Activated gamma-delta T cell treated with Interleukin-2 at 50 U/mL for 16 hours (primary cell): ENCODE results near the gene DUSP3.

ENCODE experiments used
- DNase-seq: peaks from one replicate; pipeline ENCODE4 v3.0.0-alpha.2; 2020

Gene DUSP3

GRCh38 chr17:43723697-43724359 lies 54.9 kb downstream of the DUSP3 start:
- DNase-seq = no peak

- DNase-seq = no peak
Measured at GRCh38 chr17:43722870-43723665, 55.7 kb downstream of the DUSP3 start.

- no peak for DNase-seq
Measured at GRCh38 chr17:43722269-43722619, 56.5 kb downstream of the DUSP3 start.

- no peak for DNase-seq
Measured at GRCh38 chr17:43721537-43722268, 57.1 kb downstream of the DUSP3 start.

- DNase-seq = peak; percentile 67
Measured at GRCh38 chr17:43720311-43721060, 58.3 kb downstream of the DUSP3 start.

- DNase-seq = no peak
Measured at GRCh38 chr17:43719578-43719977, 59.2 kb downstream of the DUSP3 start.

GRCh38 chr17:43718544-43718943 lies 60.2 kb downstream of the DUSP3 start:
- DNase-seq = no peak

- no peak for DNase-seq
Measured at GRCh38 chr17:43717913-43718312, 60.9 kb downstream of the DUSP3 start.
